DND-41 (cell line): ENCODE data around the gene TMEM135.

Experiments used
- ATAC-seq: fragments of 200-7000 bp; cut with Tn5 transposase; 3 replicates; pipeline ENCODE4 v1.9.1; 2021; ENCODE audit warnings: low read depth; ENCODE audit not compliant: insufficient read depth
- DNase-seq: peaks from one replicate; pipeline ENCODE4 v3.0.0-alpha.2; 2020
- H2AFZ ChIP-seq: 2 replicates; pipeline ENCODE4 v1.6.0; 2012; ENCODE audit warnings: low read depth, low read length
- H3K27ac ChIP-seq: 2 replicates; pipeline ENCODE4 v1.5.1; 2012; ENCODE audit warnings: low read length, inconsistent platforms
- H3K27me3 ChIP-seq: fragments of 200-600 bp; sonication (generic); 2 replicates; pipeline ENCODE4 v1.6.0; 2012; ENCODE audit warnings: low read length, mild to moderate bottlenecking, inconsistent platforms; ENCODE audit not compliant: insufficient read depth, poor library complexity
- H3K36me3 ChIP-seq: 2 replicates; pipeline ENCODE4 v1.5.1; 2012; ENCODE audit warnings: low read length, inconsistent platforms; ENCODE audit not compliant: insufficient read depth
- H3K4me1 ChIP-seq: 2 replicates; pipeline ENCODE4 v1.5.1; 2012; ENCODE audit warnings: mild to moderate bottlenecking, low read length; ENCODE audit not compliant: insufficient read depth
- H3K4me2 ChIP-seq: 2 replicates; pipeline ENCODE4 v1.6.0; 2012; ENCODE audit warnings: mild to moderate bottlenecking, moderate library complexity, low read length, inconsistent platforms; ENCODE audit not compliant: insufficient read depth
- H3K4me3 ChIP-seq, 2 experiments: fragments of 200-600 bp in 1 of 2; shearing (Covaris generic) in 1 of 2; 2 replicates each; pipeline ENCODE4 v1.5.1; 2012 to 2016; ENCODE audit warnings: inconsistent platforms in 2 of 2, low read length in 2 of 2, mild to moderate bottlenecking in 2 of 2, low read depth in 1 of 2, moderate library complexity in 1 of 2
- H3K79me2 ChIP-seq: 2 replicates; pipeline ENCODE4 v1.6.0; 2012; ENCODE audit warnings: low read length, inconsistent platforms; ENCODE audit not compliant: insufficient read depth
- H3K9ac ChIP-seq: 2 replicates; pipeline ENCODE4 v1.6.0; 2012; ENCODE audit warnings: low read depth, mild to moderate bottlenecking, inconsistent platforms, low read length, moderate library complexity
- H3K9me3 ChIP-seq: 2 replicates; pipeline ENCODE4 v1.5.1; 2012; ENCODE audit warnings: low read length, moderate library complexity, mild to moderate bottlenecking, inconsistent platforms; ENCODE audit not compliant: insufficient read depth, severe bottlenecking
- H4K20me1 ChIP-seq: 2 replicates; pipeline ENCODE4 v1.6.0; 2012; ENCODE audit warnings: low read length; ENCODE audit not compliant: insufficient read depth
- CTCF ChIP-seq: IDR thresholded peaks from 2 replicates; pipeline ENCODE4 v1.5.1; 2012; ENCODE audit warnings: borderline replicate concordance, low read length, moderate library complexity, mild to moderate bottlenecking; ENCODE audit not compliant: poor library complexity, severe bottlenecking; ENCODE audit errors: extremely low read depth
- EZH2 ChIP-seq: IDR thresholded peaks from 3 replicates; pipeline ENCODE4 v1.6.1; 2012; ENCODE audit warnings: borderline replicate concordance, low read depth, mild to moderate bottlenecking, moderate library complexity, low read length, inconsistent platforms; ENCODE audit not compliant: severe bottlenecking

TMEM135 gene

GRCh38 chr11:87323899-87324298, 286.2 kb downstream of the TMEM135 start:
- Histone ChIP-seq H3K4me1 (no peaks in the 10 kb centered on the region), H3K79me2 (no peaks in the 10 kb centered on the region), H4K20me1 (no peaks in the 10 kb centered on the region), H3K36me3 (peaks cover 11% of the 10 kb centered on the region; the same call in 1 of the 2 replicates), H3K4me2 (no peak overlapping the region), H3K27me3 (no peaks in the 10 kb centered on the region), H3K9ac (no peak overlapping the region), H3K27ac (no peak overlapping the region), H3K9me3 (no peaks in the 10 kb centered on the region), H2AFZ (no peak overlapping the region), H3K4me3 (no peak overlapping the region)
- ATAC-seq (no peak), DNase-seq (no peak)
- no peak for TF ChIP-seq EZH2
- no peak for TF ChIP-seq CTCF

GRCh38 chr11:87324817-87325489, 287.2 kb downstream of the TMEM135 start:
- Histone ChIP-seq H3K36me3 (peaks cover 10% of the 10 kb centered on the region; the same call in 1 of the 2 replicates), H3K4me3 (no peak overlapping the region), H3K27me3 (no peaks in the 10 kb centered on the region), H3K4me2 (no peak overlapping the region), H3K27ac (no peak overlapping the region), H3K9ac (no peak overlapping the region), H3K4me1 (no peaks in the 10 kb centered on the region), H3K9me3 (no peaks in the 10 kb centered on the region), H4K20me1 (no peaks in the 10 kb centered on the region), H2AFZ (no peak overlapping the region), H3K79me2 (no peaks in the 10 kb centered on the region)
- TF ChIP-seq CTCF, result no peak
- no peak for TF ChIP-seq EZH2
- no peak for ATAC-seq
- no peak for DNase-seq

- Histone ChIP-seq H2AFZ (no peak overlapping the region), H3K27ac (no peak overlapping the region), H3K36me3 (peaks cover 8% of the 10 kb centered on the region; the same call in 1 of the 2 replicates), H3K79me2 (no peaks in the 10 kb centered on the region), H3K27me3 (no peaks in the 10 kb centered on the region), H3K9ac (no peak overlapping the region), H3K9me3 (no peaks in the 10 kb centered on the region), H4K20me1 (no peaks in the 10 kb centered on the region), H3K4me2 (no peak overlapping the region), H3K4me1 (no peaks in the 10 kb centered on the region), H3K4me3 (no peak overlapping the region)
- no peak for DNase-seq
- no peak for TF ChIP-seq EZH2
- TF ChIP-seq CTCF, result no peak
- no peak for ATAC-seq
Measured at GRCh38 chr11:87325490-87325872, 287.7 kb downstream of the TMEM135 start.

- no peaks in the 10 kb centered on the region for H3K4me1 ChIP-seq
- H4K20me1 ChIP-seq, result no peaks in the 10 kb centered on the region
- no peaks in the 10 kb centered on the region for H3K9me3 ChIP-seq
- H3K27ac ChIP-seq, result no peak overlapping the region
- no peak overlapping the region for H3K4me2 ChIP-seq
- TF ChIP-seq EZH2 (no peak), CTCF (no peak)
- H3K27me3 ChIP-seq, result no peaks in the 10 kb centered on the region
- H3K79me2 ChIP-seq, result no peaks in the 10 kb centered on the region
- ATAC-seq (no peak), DNase-seq (no peak)
- H3K36me3 ChIP-seq, result peaks cover 4% of the 10 kb centered on the region; the same call in 1 of the 2 replicates
- no peak overlapping the region for H3K9ac ChIP-seq
- no peak overlapping the region for H3K4me3 ChIP-seq
- H2AFZ ChIP-seq, result no peak overlapping the region
Measured at GRCh38 chr11:87326594-87326993, 288.9 kb downstream of the TMEM135 start.
